ENCODE data around the gene HDAC4.
"Not testable (repeated sequence)": the region's sequence is repeated elsewhere in the genome, so short reads cannot be mapped to it uniquely, and the experiment has no call there.

Gene HDAC4

GRCh38 chr2:239280296-239281017 is 120.4 kb downstream of the HDAC4 start:
- DNase-seq (ENCODE audit: low read depth), result not testable (repeated sequence)

- no peak for DNase-seq (ENCODE audit: low read depth)
These were observed 121.1 kb downstream of the HDAC4 start for GRCh38 chr2:239279508-239280295.

GRCh38 chr2:239278941-239279365 is 121.9 kb downstream of the HDAC4 start:
- DNase-seq (ENCODE audit: low read depth), result no peak

GRCh38 chr2:239278361-239278760 is 122.5 kb downstream of the HDAC4 start:
- DNase-seq (ENCODE audit: low read depth), result no peak

- no peak for DNase-seq (ENCODE audit: low read depth)
These were observed 123.3 kb downstream of the HDAC4 start for GRCh38 chr2:239277401-239278085.

GRCh38 chr2:239276851-239277250 is 124.0 kb downstream of the HDAC4 start:
- no peak for DNase-seq (ENCODE audit: low read depth)

- no peak for DNase-seq (ENCODE audit: low read depth)
These were observed 124.7 kb downstream of the HDAC4 start for GRCh38 chr2:239275847-239276831.

- DNase-seq (ENCODE audit: low read depth), result peak; percentile 75
These were observed 125.7 kb downstream of the HDAC4 start for GRCh38 chr2:239275044-239275685.

- DNase-seq (ENCODE audit: low read depth), result no peak
These were observed 126.3 kb downstream of the HDAC4 start for GRCh38 chr2:239274391-239275043.

GRCh38 chr2:239273280-239274234 is 127.3 kb downstream of the HDAC4 start:
- DNase-seq (ENCODE audit: low read depth), result no peak

GRCh38 chr2:239272626-239273025 is 128.2 kb downstream of the HDAC4 start:
- no peak for DNase-seq (ENCODE audit: low read depth)

GRCh38 chr2:239271882-239272281 is 128.9 kb downstream of the HDAC4 start:
- DNase-seq (ENCODE audit: low read depth), result no peak

GRCh38 chr2:239271471-239271870 is 129.3 kb downstream of the HDAC4 start:
- no peak for DNase-seq (ENCODE audit: low read depth)

- no peak for DNase-seq (ENCODE audit: low read depth)
These were observed 130.9 kb downstream of the HDAC4 start for GRCh38 chr2:239269916-239270315.

GRCh38 chr2:239269173-239269885 is 131.5 kb downstream of the HDAC4 start:
- DNase-seq (ENCODE audit: low read depth), result no peak

- DNase-seq (ENCODE audit: low read depth), result no peak
These were observed 132.3 kb downstream of the HDAC4 start for GRCh38 chr2:239268549-239268948.

- DNase-seq (ENCODE audit: low read depth), result no peak
These were observed 132.7 kb downstream of the HDAC4 start for GRCh38 chr2:239268082-239268481.

GRCh38 chr2:239267288-239267951 is 133.4 kb downstream of the HDAC4 start:
- peak; percentile 84 for DNase-seq (ENCODE audit: low read depth)

Data from activated T-helper 1 cell treated with Interleukin-2 at 50 U/mL for 16 hours (primary cell).